Measurements from ENCODE around the gene ZDHHC12. TPM values are rescaled to one million over a fixed set of nuclear protein-coding genes. Genes with fewer than 3 reads are reported as not detected.

The ZDHHC12 gene
- total and polyA plus RNA-seq, 4 donors: 22.6 to 103 (median 63.4) TPM

DNA sequence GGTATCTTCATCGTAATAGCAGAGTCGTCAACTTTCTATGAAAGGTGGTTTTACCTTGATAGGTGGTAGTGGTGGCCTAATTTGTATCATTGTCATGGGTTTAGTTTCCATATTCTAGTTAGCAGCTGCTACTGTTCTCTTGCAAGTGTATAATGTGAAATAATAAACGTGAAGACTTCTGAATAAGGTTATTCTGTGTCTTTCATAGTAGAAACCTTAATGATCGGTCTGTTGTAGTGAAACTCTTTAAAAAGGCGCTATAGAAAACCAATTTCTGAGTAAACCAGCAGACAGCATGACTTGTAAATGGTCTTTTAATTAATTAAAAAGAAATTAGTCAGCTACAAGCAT, 33.3 kb downstream of the ZDHHC12 start:
- Histone ChIP-seq H3K36me3 (ENCODE audit: control insufficient read depth in 4 of 4, insufficient read depth in 4 of 4, low read length in 4 of 4) (peaks cover 3 to 29% (median 22%) of the 10 kb centered on the region in 4 donors), H3K4me3 (peak overlapping the region; percentile 64), H3K27ac (ENCODE audit: low read depth in 1 of 2, low read length in 1 of 2) (peak overlapping the region in 1 of 2 donors; percentile 73), H3K27me3 (ENCODE audit: control insufficient read depth in 3 of 3, insufficient read depth in 3 of 3, low read length in 2 of 3) (no peaks in the 10 kb centered on the region), H3K9ac (ENCODE audit: insufficient read depth in 1 of 2, low read length in 2 of 2) (peak overlapping the region; percentile 49 to 90), H3K4me1 (ENCODE audit: control insufficient read depth in 5 of 5, insufficient read depth in 5 of 5, low read length in 5 of 5) (peaks cover 4 to 29% (median 9%) of the 10 kb centered on the region in 5 donors), H3K9me3 (ENCODE audit: control insufficient read depth in 4 of 4, insufficient read depth in 3 of 4, low read length in 3 of 4) (no peaks in the 10 kb centered on the region)
- DNase-seq: no peak
- WGBS, 2 donors: 9 to 11% methylated on average over 5 of the region's 5 CpGs
- no peak for ATAC-seq (ENCODE audit: insufficient read depth, low FRiP score)
- TF ChIP-seq, protein P1, sequence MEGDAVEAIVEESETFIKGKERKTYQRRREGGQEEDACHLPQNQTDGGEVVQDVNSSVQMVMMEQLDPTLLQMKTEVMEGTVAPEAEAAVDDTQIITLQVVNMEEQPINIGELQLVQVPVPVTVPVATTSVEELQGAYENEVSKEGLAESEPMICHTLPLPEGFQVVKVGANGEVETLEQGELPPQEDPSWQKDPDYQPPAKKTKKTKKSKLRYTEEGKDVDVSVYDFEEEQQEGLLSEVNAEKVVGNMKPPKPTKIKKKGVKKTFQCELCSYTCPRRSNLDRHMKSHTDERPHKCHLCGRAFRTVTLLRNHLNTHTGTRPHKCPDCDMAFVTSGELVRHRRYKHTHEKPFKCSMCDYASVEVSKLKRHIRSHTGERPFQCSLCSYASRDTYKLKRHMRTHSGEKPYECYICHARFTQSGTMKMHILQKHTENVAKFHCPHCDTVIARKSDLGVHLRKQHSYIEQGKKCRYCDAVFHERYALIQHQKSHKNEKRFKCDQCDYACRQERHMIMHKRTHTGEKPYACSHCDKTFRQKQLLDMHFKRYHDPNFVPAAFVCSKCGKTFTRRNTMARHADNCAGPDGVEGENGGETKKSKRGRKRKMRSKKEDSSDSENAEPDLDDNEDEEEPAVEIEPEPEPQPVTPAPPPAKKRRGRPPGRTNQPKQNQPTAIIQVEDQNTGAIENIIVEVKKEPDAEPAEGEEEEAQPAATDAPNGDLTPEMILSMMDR (IDR thresholded peaks at IDR 0.05; ENCODE audit: control extremely low read depth, extremely low read depth): no peak

DNA sequence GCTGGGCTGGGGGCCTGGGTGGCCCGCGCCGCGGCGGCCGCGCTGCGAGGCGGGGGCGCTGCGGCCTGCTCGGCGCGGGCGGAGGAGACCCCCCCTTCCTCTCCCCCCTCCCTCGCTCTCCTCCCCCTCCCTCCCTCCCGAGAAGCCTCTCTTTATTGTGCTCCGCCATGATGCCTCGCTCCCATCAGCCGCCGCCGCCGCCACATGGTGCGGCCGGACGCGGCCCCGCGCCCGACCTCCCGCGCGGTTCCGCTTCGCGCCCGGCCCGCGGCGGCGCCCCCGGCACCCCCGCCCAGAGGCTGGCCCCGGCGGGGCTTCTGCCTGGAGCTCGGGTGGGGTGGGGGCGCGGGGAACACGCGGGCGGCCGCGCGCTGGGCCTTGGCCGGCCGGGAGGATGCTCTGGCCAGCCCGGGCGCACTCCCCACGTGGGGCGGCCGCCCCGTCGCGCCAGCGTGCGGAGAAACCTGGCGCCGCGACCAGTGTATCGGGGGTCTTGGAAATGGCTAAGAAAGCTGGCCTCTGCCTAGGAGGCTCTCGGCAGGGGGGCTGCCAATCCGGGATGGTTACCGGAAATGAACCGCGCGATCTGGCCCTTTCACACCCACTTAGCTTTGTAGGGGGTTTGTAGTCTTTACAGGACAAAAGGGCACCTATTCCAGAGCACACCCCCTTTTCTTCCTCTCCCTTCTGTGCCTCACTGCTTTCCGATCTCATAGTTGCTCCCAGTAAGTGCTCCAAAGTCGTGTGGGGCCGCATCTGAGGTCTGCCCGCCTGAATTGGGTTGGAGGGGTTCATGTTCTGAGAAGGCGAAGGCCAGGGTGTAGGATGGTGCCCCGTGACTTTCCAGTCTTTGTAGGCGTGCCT, 33.9 kb downstream of the ZDHHC12 start:
- DNase-seq (peak; percentile 56 to 79 (median 72)), ATAC-seq (ENCODE audit: insufficient read depth, low FRiP score) (no peak)
- Histone ChIP-seq H3K36me3 (ENCODE audit: control insufficient read depth in 4 of 4, insufficient read depth in 4 of 4, low read length in 4 of 4) (peaks cover 3 to 28% (median 19%) of the 10 kb centered on the region in 4 donors), H3K27ac (ENCODE audit: low read depth in 1 of 2, low read length in 1 of 2) (peak overlapping the region; percentile 73 to 99), H3K9me3 (ENCODE audit: control insufficient read depth in 4 of 4, insufficient read depth in 3 of 4, low read length in 3 of 4) (no peaks in the 10 kb centered on the region), H3K4me3 (peak overlapping the region; percentile 64), H3K4me1 (ENCODE audit: control insufficient read depth in 5 of 5, insufficient read depth in 5 of 5, low read length in 5 of 5) (peaks cover 4 to 32% (median 10%) of the 10 kb centered on the region in 5 donors), H3K27me3 (ENCODE audit: control insufficient read depth in 3 of 3, insufficient read depth in 3 of 3, low read length in 2 of 3) (no peaks in the 10 kb centered on the region), H3K9ac (ENCODE audit: insufficient read depth in 1 of 2, low read length in 2 of 2) (peak overlapping the region; percentile 49 to 90)
- WGBS, 2 donors: 0% methylated on average over 33 to 83 of the region's 83 CpGs
- TF ChIP-seq, protein P1 (IDR thresholded peaks at IDR 0.05; ENCODE audit: control extremely low read depth, extremely low read depth): no peak

DNA sequence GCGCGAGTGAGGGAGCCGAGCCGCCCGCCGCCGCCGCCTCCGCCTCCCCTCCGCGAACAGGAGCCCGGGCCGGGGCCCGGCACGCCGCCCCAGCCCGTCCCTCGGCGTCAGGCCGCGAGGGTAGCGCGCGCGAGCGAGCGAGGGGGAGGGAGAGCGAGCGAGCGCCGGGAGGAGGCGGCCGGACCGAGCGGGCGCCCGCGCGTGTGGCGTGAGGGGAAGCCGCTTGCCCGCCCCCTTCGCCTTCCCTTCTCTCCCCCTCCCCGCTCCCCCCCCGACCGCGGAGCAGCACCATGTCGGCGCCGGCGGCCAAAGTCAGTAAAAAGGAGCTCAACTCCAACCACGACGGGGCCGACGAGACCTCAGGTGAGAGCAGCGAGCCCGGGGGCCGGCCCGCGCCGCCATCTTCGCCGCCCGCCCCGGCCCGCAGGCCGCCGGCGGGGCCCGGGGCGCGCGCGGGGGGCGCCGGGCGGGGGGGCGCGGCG, 34.6 kb downstream of the ZDHHC12 start:
- DNase-seq (no peak), ATAC-seq (ENCODE audit: insufficient read depth, low FRiP score) (peak; percentile 4)
- peak overlapping the region; percentile 91 to 99 for H3K27ac ChIP-seq (ENCODE audit: low read depth in 1 of 2, low read length in 1 of 2)
- H3K9me3 ChIP-seq (ENCODE audit: control insufficient read depth in 4 of 4, insufficient read depth in 3 of 4, low read length in 3 of 4): no peaks in the 10 kb centered on the region
- TF ChIP-seq, protein P1 (IDR thresholded peaks at IDR 0.05; ENCODE audit: control extremely low read depth, extremely low read depth): no peak
- peaks cover 2 to 26% (median 16%) of the 10 kb centered on the region in 4 donors for H3K36me3 ChIP-seq (ENCODE audit: control insufficient read depth in 4 of 4, insufficient read depth in 4 of 4, low read length in 4 of 4)
- WGBS, 2 donors: 1% methylated on average over 36 to 79 of the region's 80 CpGs
- no peaks in the 10 kb centered on the region for H3K27me3 ChIP-seq (ENCODE audit: control insufficient read depth in 3 of 3, insufficient read depth in 3 of 3, low read length in 2 of 3)
- peaks cover 9 to 40% (median 17%) of the 10 kb centered on the region in 5 donors for H3K4me1 ChIP-seq (ENCODE audit: control insufficient read depth in 5 of 5, insufficient read depth in 5 of 5, low read length in 5 of 5)
- H3K9ac ChIP-seq (ENCODE audit: insufficient read depth in 1 of 2, low read length in 2 of 2): no peak overlapping the region
- H3K4me3 ChIP-seq: peak overlapping the region; percentile 75
